CD4-positive, alpha-beta T cell (primary cell): Measurements from ENCODE around the gene RLN2. TPM values are rescaled to one million over a fixed set of nuclear protein-coding genes. Genes with fewer than 3 reads are reported as not detected.

ENCODE experiments used
- ATAC-seq: fragments of 200-7000 bp; cut with Tn5 transposase; one replicate; pipeline ENCODE4 v1.10.0; 2022; ENCODE audit warnings: mild to moderate bottlenecking; ENCODE audit not compliant: poor library complexity
- CTCF ChIA-PET: fragments of 350-600 bp; sonication (Branson Sonifier 250); formaldehyde crosslinking; loops from one replicate; lab custom pipeline; 2021; ENCODE audit warnings: antibody characterized with exemption, inconsistent platforms; lab: Charles Lee
- POLR2A ChIA-PET: fragments of 350-600 bp; sonication (Branson Sonifier 250); formaldehyde crosslinking; loops from one replicate; lab custom pipeline; 2021; ENCODE audit warnings: antibody characterized with exemption, inconsistent platforms; lab: Charles Lee
- DNase-seq, 14 experiments: peaks; one replicate each; pipeline ENCODE4 v3.0.0-alpha.2; 2013 to 2020; ENCODE audit warnings: mixed read lengths in 2 of 14
- H3K27ac ChIP-seq, 2 donors: one replicate each; pipeline versions ENCODE4 v1.5.1 to v1.7.0; 2013; ENCODE audit warnings: low read length in 2 of 2, low read depth in 1 of 2, mild to moderate bottlenecking in 1 of 2
- H3K27me3 ChIP-seq, 2 experiments: 1 replicate in 1 of 2; 2 replicates in 1 of 2; pipeline versions ENCODE4 v1.6.1 to v1.7.0; 2013; ENCODE audit warnings: low read length in 2 of 2, control low read depth in 1 of 2, mild to moderate bottlenecking in 1 of 2, moderate library complexity in 1 of 2; ENCODE audit not compliant: insufficient read depth in 2 of 2, control insufficient read depth in 1 of 2
- H3K36me3 ChIP-seq: one replicate; pipeline ENCODE4 v1.6.1; 2013; ENCODE audit warnings: low read length, control low read depth; ENCODE audit not compliant: insufficient read depth
- H3K4me1 ChIP-seq: one replicate; pipeline ENCODE4 v1.6.1; 2013; ENCODE audit warnings: low read length, control low read depth; ENCODE audit not compliant: insufficient read depth
- H3K4me3 ChIP-seq: one replicate; pipeline ENCODE4 v1.5.1; 2013; ENCODE audit warnings: mild to moderate bottlenecking, low read length, moderate library complexity
- H3K9me3 ChIP-seq, 2 experiments: 1 replicate in 1 of 2; 2 replicates in 1 of 2; pipeline versions ENCODE4 v1.6.1 to v1.7.0; 2013; ENCODE audit warnings: low read length in 2 of 2, mild to moderate bottlenecking in 2 of 2, control low read depth in 1 of 2, moderate library complexity in 1 of 2; ENCODE audit not compliant: control insufficient read depth in 1 of 2, insufficient read depth in 1 of 2
- H3K27ac Mint-ChIP-seq: one replicate; pipeline ENCODE4 v1.8.0; 2020; ENCODE audit warnings: mixed read lengths
- H3K27me3 Mint-ChIP-seq: one replicate; pipeline ENCODE4 v1.8.0; 2021; ENCODE audit warnings: mixed read lengths
- H3K36me3 Mint-ChIP-seq: one replicate; pipeline ENCODE4 v1.8.0; 2021; ENCODE audit warnings: low read depth, mixed read lengths
- H3K4me1 Mint-ChIP-seq: one replicate; pipeline ENCODE4 v1.8.0; 2021; ENCODE audit warnings: low read depth, mixed read lengths
- H3K4me3 Mint-ChIP-seq: one replicate; pipeline ENCODE4 v1.8.0; 2020; ENCODE audit warnings: mild to moderate bottlenecking, mixed read lengths
- H3K9me3 Mint-ChIP-seq: one replicate; pipeline ENCODE4 v1.8.0; 2020; ENCODE audit warnings: mixed read lengths
- CTCF ChIP-seq: fragments of 200-600 bp; IDR thresholded peaks from one replicate; pipeline ENCODE4 v1.8.0; 2022; ENCODE audit warnings: antibody characterized with exemption, mild to moderate bottlenecking
- intact Hi-C, 2 experiments: fragments of 100-400 bp; cut with DNase I in 1 of 2; cut with micrococcal nuclease in 1 of 2; formaldehyde crosslinking; loops; one replicate each; pipeline versions ENCODE4 v1.15.1 to v1.9.0; 2023 to 2025; cut with DNase I, micrococcal nuclease
- total RNA-seq, 174 experiments: library from RNA in 2 of 174; stranded (reverse) in 2 of 174; gene quantifications; one replicate each; pipeline ENCODE4 v1.2.3 and lab custom pipeline; 2021 to 2026

Gene RLN2
- total RNA-seq, 2 experiments from 2014 or later, result 0.47 to 0.88 TPM

- Mint-ChIP-seq H3K4me3 (no peak overlapping the region), H3K9me3 (peaks cover 8% of the 10 kb centered on the region), H3K36me3 (peaks cover 69% of the 10 kb centered on the region), H3K27ac (no peak overlapping the region), H3K27me3 (no peaks in the 10 kb centered on the region), H3K4me1 (peaks cover 3% of the 10 kb centered on the region)
- H3K27me3 ChIP-seq, result no peaks in the 10 kb centered on the region
- DNase-seq, result no peak
- no peaks in the 10 kb centered on the region for H3K36me3 ChIP-seq
- ChIA-PET CTCF (no interaction called here), POLR2A (no interaction called here)
- no peaks in the 10 kb centered on the region for H3K4me1 ChIP-seq
- peaks cover 7 to 13% of the 10 kb centered on the region in 2 experiments for H3K9me3 ChIP-seq
- no peak for TF ChIP-seq CTCF
- H3K27ac ChIP-seq, result no peak overlapping the region
- H3K4me3 ChIP-seq, result no peak overlapping the region
- no peak for ATAC-seq
- intact Hi-C loops, result no loop called here
Observed at GRCh38 chr9:5315187-5315923, 10.8 kb upstream of the RLN2 start.

GRCh38 chr9:5310851-5311250 lies 6.3 kb upstream of the RLN2 start:
- no peak for TF ChIP-seq CTCF
- Histone ChIP-seq H3K9me3 (peaks cover 7 to 13% of the 10 kb centered on the region in 2 experiments), H3K36me3 (no peaks in the 10 kb centered on the region), H3K4me3 (no peak overlapping the region), H3K4me1 (peaks cover 3% of the 10 kb centered on the region), H3K27ac (no peak overlapping the region), H3K27me3 (no peaks in the 10 kb centered on the region)
- H3K4me3 Mint-ChIP-seq, result no peak overlapping the region
- no peak overlapping the region for H3K27ac Mint-ChIP-seq
- intact Hi-C loops, result no loop called here
- peaks cover 39% of the 10 kb centered on the region for H3K36me3 Mint-ChIP-seq
- ATAC-seq (no peak), DNase-seq (no peak)
- CTCF ChIA-PET, result no interaction called here
- POLR2A ChIA-PET, result no interaction called here
- no peaks in the 10 kb centered on the region for H3K27me3 Mint-ChIP-seq
- peaks cover 13% of the 10 kb centered on the region for H3K4me1 Mint-ChIP-seq
- H3K9me3 Mint-ChIP-seq, result peaks cover 8% of the 10 kb centered on the region

GRCh38 chr9:5305741-5306140 lies 1.2 kb upstream of the RLN2 start:
- Histone ChIP-seq H3K9me3 (no peaks in the 10 kb centered on the region), H3K4me3 (no peak overlapping the region), H3K36me3 (no peaks in the 10 kb centered on the region), H3K27me3 (no peaks in the 10 kb centered on the region), H3K27ac (no peak overlapping the region), H3K4me1 (peaks cover 16% of the 10 kb centered on the region)
- Mint-ChIP-seq H3K4me3 (no peak overlapping the region), H3K27ac (no peak overlapping the region), H3K4me1 (peaks cover 33% of the 10 kb centered on the region), H3K27me3 (no peaks in the 10 kb centered on the region), H3K9me3 (no peaks in the 10 kb centered on the region), H3K36me3 (no peaks in the 10 kb centered on the region)
- ChIA-PET POLR2A (no interaction called here), CTCF (no interaction called here)
- ATAC-seq (no peak), DNase-seq (no peak)
- TF ChIP-seq CTCF, result no peak
- intact Hi-C loops, result loop anchor here (2.0 to 10.0 kb wide), 3 partner anchors 35 to 132 kb away; partner anchors contain the start of gene PLGRKT (in 1 of the 2)
